Measurements from ENCODE around the gene NGRN.

DNA sequence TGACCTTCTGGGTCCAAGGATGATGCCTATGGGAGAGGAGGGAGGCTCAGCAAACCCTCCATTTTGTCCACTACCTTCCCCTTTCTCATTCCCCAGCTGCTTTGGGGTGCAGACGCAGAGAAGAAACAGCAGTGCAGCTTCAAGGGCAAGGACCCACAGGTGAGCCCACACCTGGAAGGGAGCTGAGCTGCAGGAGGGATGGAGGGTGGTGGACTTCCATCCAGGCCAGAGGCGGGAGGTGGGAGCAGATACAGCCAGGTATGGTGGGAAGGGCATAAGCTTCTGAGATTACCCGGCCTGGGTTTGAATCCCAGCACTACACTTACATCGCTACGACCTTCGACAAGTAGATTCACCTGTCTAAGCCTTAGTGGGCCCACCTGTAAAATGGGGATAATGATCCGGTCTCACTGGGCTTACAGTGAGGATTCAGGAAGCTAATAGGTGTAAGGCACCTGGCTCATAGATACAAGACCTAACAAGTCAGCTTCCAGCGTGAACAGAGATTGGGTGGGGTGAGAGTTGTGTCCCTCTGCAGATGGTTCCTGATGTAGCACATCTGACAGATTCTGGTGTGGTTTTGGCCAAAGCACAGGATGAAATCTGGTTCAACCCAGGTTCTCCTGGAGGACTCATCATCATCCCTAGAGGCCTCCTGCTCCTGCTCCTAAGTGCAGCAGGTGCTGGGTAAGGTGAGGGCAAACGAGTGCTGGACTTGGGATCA lies 47.6 kb upstream of the NGRN start:
- 0 out of 2 replicates have a peak, but pooled peaks have one; percentile 5 for TF ChIP-seq POLR2AphosphoS5 (IDR thresholded peaks at IDR 0.05; ENCODE audit: low read depth, low read length)
- TF ChIP-seq, protein P1, sequence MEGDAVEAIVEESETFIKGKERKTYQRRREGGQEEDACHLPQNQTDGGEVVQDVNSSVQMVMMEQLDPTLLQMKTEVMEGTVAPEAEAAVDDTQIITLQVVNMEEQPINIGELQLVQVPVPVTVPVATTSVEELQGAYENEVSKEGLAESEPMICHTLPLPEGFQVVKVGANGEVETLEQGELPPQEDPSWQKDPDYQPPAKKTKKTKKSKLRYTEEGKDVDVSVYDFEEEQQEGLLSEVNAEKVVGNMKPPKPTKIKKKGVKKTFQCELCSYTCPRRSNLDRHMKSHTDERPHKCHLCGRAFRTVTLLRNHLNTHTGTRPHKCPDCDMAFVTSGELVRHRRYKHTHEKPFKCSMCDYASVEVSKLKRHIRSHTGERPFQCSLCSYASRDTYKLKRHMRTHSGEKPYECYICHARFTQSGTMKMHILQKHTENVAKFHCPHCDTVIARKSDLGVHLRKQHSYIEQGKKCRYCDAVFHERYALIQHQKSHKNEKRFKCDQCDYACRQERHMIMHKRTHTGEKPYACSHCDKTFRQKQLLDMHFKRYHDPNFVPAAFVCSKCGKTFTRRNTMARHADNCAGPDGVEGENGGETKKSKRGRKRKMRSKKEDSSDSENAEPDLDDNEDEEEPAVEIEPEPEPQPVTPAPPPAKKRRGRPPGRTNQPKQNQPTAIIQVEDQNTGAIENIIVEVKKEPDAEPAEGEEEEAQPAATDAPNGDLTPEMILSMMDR (IDR thresholded peaks at IDR 0.05), result no peak

Data from Panc1 (cell line).